ENCODE results near the gene A2M. TPM values are rescaled to one million over a fixed set of nuclear protein-coding genes. Genes with fewer than 3 reads are reported as not detected.

The A2M gene
- total and polyA plus RNA-seq, 2 experiments from 2014 or later: 463 to 567 TPM

DNA sequence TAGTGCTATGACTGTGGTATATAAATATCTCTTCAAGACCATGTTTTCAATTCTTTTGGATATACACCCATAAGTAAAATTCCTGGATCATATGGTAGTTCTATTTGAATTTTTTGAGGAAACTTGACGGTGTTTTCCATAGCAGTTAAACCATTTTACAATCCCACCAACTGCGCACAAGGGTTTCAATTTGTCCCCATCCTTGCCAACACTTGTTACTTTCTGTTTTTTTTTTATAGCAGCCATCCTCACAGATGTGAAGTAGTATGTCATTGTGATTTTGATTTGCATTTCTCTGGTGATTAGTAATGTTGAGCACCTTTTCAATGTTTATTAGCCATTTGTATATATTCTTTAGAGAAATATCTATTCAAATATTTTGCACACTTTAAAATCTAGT, 14.5 kb upstream of the A2M start:
- no peak overlapping the region for H3K4me2 ChIP-seq
- WGBS (ENCODE audit: low lambda C conversion rate, missing lambda C conversion rate): 97% methylated on average over 2 of the region's 2 CpGs

GRCh38 chr12:9127936-9128663, 12.4 kb upstream of the A2M start:
- Histone ChIP-seq H3K4me2 (no peak overlapping the region), H3K4me1 (ENCODE audit: insufficient read depth) (peaks cover 15% of the 10 kb centered on the region), H3K27me3 (no peaks in the 10 kb centered on the region), H4K20me1 (ENCODE audit: insufficient read depth, poor library complexity, severe bottlenecking) (no peaks in the 10 kb centered on the region), H3K36me3 (replicated peaks; ENCODE audit: insufficient read depth, low read depth) (no peaks in the 10 kb centered on the region), H3K9me3 (ENCODE audit: low read depth) (no peaks in the 10 kb centered on the region), H3K79me2 (no peaks in the 10 kb centered on the region), H2AFZ (no peak overlapping the region), H3K27ac (no peak overlapping the region), H3K9me2 (replicated peaks; ENCODE audit: insufficient read depth) (no peaks in the 10 kb centered on the region), H3K4me3 (no peak overlapping the region)
- 98% methylated on average over 36 of the region's 36 CpGs for WGBS (ENCODE audit: low lambda C conversion rate, missing lambda C conversion rate)
- no peak for TF ChIP-seq EZH2phosphoT487 (IDR thresholded peaks at IDR 0.05; ENCODE audit: low read depth, severe bottlenecking, unreplicated experiment)
- TF ChIP-seq EZH2 (IDR thresholded peaks at IDR 0.05; ENCODE audit: borderline replicate concordance): no peak
- no peak for TF ChIP-seq CTCF (IDR thresholded peaks at IDR 0.05; ENCODE audit: poor library complexity)
- DNase-seq (ENCODE audit: low spot score): no peak

More for the DNA sequence above, 14.5 kb upstream of the A2M start:
- Histone ChIP-seq H2AFZ (no peak overlapping the region), H3K9me2 (replicated peaks; ENCODE audit: insufficient read depth) (no peaks in the 10 kb centered on the region), H4K20me1 (ENCODE audit: insufficient read depth, poor library complexity, severe bottlenecking) (no peaks in the 10 kb centered on the region), H3K27me3 (no peaks in the 10 kb centered on the region), H3K79me2 (no peaks in the 10 kb centered on the region), H3K4me1 (ENCODE audit: insufficient read depth) (peaks cover 33% of the 10 kb centered on the region), H3K9me3 (ENCODE audit: low read depth) (no peaks in the 10 kb centered on the region), H3K27ac (no peak overlapping the region), H3K4me3 (no peak overlapping the region), H3K36me3 (replicated peaks; ENCODE audit: insufficient read depth, low read depth) (no peaks in the 10 kb centered on the region)
- no peak for TF ChIP-seq EZH2phosphoT487 (IDR thresholded peaks at IDR 0.05; ENCODE audit: low read depth, severe bottlenecking, unreplicated experiment)
- TF ChIP-seq EZH2 (IDR thresholded peaks at IDR 0.05; ENCODE audit: borderline replicate concordance): no peak
- TF ChIP-seq CTCF (IDR thresholded peaks at IDR 0.05; ENCODE audit: poor library complexity): no peak
- DNase-seq (ENCODE audit: low spot score): no peak

DNA sequence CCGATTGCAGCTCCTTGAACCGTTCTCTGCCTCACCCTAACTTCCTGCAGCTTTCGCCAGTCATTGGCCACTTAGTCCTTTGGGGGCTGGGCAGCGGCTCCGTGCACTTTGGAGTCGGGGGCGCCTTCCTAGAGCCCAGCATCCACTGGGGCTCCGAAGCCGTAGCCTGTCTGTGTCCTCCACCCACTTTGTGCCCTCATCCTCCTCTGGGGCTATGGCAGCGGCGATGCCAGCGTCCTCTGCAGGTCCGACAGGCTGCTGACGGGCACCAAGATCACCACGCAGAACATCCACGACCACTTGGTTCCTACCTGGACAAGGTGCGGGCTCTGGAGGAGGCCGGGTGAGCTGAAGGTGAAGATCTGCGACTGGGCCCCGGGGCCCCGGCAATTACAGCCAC, 11.8 kb upstream of the A2M start:
- no peak overlapping the region for H3K27ac ChIP-seq
- H4K20me1 ChIP-seq (ENCODE audit: insufficient read depth, poor library complexity, severe bottlenecking): no peaks in the 10 kb centered on the region
- H3K4me2 ChIP-seq: no peak overlapping the region
- H2AFZ ChIP-seq: no peak overlapping the region
- no peak overlapping the region for H3K4me3 ChIP-seq
- no peaks in the 10 kb centered on the region for H3K9me2 ChIP-seq (replicated peaks; ENCODE audit: insufficient read depth)
- no peaks in the 10 kb centered on the region for H3K9me3 ChIP-seq (ENCODE audit: low read depth)
- no peaks in the 10 kb centered on the region for H3K27me3 ChIP-seq
- no peaks in the 10 kb centered on the region for H3K79me2 ChIP-seq
- peaks cover 9% of the 10 kb centered on the region for H3K4me1 ChIP-seq (ENCODE audit: insufficient read depth)
- H3K36me3 ChIP-seq (replicated peaks; ENCODE audit: insufficient read depth, low read depth): no peaks in the 10 kb centered on the region
- TF ChIP-seq EZH2 (IDR thresholded peaks at IDR 0.05; ENCODE audit: borderline replicate concordance): no peak
- TF ChIP-seq EZH2phosphoT487 (IDR thresholded peaks at IDR 0.05; ENCODE audit: low read depth, severe bottlenecking, unreplicated experiment): no peak
- no peak for TF ChIP-seq CTCF (IDR thresholded peaks at IDR 0.05; ENCODE audit: poor library complexity)
- DNase-seq (ENCODE audit: low spot score): no peak
- WGBS (ENCODE audit: low lambda C conversion rate, missing lambda C conversion rate): 96% methylated on average over 21 of the region's 21 CpGs
